ENCODE measurements around the gene WDR11.

The WDR11 gene

DNA sequence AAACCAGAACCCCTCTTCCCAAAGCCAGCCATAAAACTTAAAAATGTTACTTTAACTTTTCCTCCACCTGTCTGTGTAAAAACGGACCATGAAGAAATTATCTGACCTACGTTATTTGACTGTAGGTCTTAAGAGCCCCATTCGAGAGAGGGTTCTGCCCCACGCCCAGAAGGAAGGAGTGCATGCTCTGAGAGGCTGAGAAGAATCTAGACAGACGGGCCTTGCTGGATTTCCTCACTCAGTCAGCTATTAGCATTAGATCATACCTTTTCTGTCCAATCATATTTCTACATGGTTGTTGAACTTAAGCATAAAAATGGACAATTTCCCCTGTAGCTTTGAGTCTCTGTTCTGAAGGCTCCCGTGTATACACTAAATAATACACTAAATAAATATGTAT is 38.1 kb upstream of the WDR11 start:
- DNase-seq (ENCODE audit: low spot score): no peak
- TF ChIP-seq CTCF (IDR thresholded peaks at IDR 0.05; ENCODE audit: extremely low read depth, missing control alignments): no peak

DNA sequence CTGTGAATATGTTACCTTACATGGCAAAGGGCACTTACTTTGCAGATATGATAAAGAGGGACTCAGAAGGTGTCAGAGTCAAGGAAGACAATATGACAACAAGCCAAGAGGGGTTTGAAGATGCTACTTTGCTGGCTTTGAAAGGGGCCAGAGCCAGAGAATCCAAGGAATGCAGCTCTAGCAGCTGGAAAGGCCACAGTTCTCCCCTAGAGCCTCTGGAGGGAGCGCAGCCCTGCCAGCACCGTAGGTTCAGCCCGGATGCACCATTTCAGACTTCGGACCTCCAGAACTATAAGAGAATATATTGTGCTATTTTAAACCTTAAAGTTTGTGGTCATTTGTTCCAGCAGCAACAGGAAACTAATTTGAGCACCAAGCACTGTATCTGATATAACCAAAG is 32.9 kb upstream of the WDR11 start:
- no peak for DNase-seq (ENCODE audit: low spot score)
- no peak for TF ChIP-seq CTCF (IDR thresholded peaks at IDR 0.05; ENCODE audit: extremely low read depth, missing control alignments)

GRCh38 chr10:120819366-120819765 is 31.8 kb upstream of the WDR11 start:
- DNase-seq (ENCODE audit: low spot score): no peak
- no peak for TF ChIP-seq CTCF (IDR thresholded peaks at IDR 0.05; ENCODE audit: extremely low read depth, missing control alignments)

GRCh38 chr10:120823266-120823665 is 27.9 kb upstream of the WDR11 start:
- no peak for TF ChIP-seq CTCF (IDR thresholded peaks at IDR 0.05; ENCODE audit: extremely low read depth, missing control alignments)

GRCh38 chr10:120824881-120825309 is 26.3 kb upstream of the WDR11 start:
- TF ChIP-seq CTCF (IDR thresholded peaks at IDR 0.05; ENCODE audit: extremely low read depth, missing control alignments): peak; percentile 59
- peak; percentile 39 for DNase-seq (ENCODE audit: low spot score)

More at GRCh38 chr10:120823266-120823665, 27.9 kb upstream of the WDR11 start:
- DNase-seq (ENCODE audit: low spot score): no peak

DNA sequence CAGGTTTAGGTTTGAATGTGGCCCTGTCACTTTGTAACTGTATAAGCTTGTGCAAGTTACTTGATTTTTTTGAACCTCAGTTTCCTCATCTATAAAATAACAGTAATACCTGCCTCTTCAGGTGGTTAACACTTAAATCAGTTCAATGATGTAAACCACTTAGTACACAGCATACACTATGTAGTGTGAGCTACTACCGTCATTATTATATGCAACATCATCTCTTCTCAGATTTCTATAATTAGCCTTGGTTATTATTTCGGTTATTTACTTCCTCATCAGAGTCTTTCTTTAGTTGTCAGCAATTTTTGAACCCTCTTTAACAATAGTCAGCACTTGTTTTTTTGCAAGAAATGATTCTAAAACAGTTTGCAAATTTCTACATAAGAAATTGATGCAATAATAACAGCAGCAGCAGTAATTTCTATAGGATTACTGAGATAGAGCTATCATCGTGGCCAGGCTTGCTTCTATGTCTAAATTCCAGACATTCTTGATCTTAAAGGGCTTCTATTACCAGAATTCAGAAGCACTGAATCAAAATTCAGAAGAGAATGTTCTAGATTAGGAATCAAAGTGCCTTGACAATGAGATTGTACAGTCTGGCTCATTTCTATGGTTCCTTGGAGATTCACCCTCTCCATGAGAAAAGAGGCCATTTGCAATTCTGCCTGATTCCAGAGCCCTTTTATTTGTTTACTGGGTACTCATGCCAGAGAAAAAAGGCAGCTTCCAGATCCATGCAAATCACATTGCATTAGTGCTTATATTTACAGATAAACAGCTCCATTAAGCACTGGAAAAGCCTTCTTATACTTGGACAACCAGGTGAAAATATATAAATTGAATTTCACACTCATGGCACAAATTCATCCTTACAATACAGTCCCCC is 25.0 kb upstream of the WDR11 start:
- no peak for DNase-seq (ENCODE audit: low spot score)
- TF ChIP-seq CTCF (IDR thresholded peaks at IDR 0.05; ENCODE audit: extremely low read depth, missing control alignments): no peak

- TF ChIP-seq CTCF (IDR thresholded peaks at IDR 0.05; ENCODE audit: extremely low read depth, missing control alignments): no peak
- peak; percentile 23 for DNase-seq (ENCODE audit: low spot score)
Measured at GRCh38 chr10:120827251-120827875, 23.8 kb upstream of the WDR11 start.

Data from GM20000 (cell line).